ENCODE measurements around the gene TMEM182.

The TMEM182 gene

DNA sequence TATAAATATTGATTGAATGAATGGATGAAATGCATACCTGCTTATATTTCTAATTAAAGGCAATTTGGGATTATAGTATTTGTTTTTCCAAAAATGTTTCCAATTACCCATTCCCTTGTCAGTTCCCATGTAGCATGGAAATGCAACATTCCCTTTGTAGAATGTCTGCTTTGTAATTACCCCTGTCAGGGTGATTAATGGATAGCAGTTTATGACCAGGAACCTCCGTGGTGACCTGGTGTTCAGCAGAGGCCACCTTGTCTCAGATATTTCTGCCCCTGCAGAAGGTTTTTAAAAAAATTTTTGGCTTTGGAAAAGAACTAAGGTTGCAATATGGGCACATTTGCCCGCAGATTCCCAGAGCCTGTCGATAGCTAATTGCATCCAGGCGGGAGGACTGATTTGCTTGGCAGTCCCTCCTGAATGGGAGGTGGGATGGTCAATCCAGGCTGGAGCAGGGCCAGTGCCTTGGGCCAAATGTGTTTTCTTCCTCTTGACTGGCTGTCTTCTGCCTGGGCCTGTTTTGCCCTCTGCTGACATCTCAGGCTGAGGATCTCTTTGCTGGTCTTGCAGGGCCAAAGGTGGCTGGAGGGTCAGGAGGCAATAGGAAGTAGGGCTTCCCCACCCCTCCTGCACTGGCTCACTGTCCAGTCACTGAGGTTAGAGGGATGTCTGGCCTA, 82.1 kb downstream of the TMEM182 start (continued):
- no peak for TF ChIP-seq ZNF37A (tag by site-specific recombination; IDR thresholded peaks at IDR 0.05)
- TF ChIP-seq WT1 (tag by site-specific recombination; IDR thresholded peaks at IDR 0.05), result no peak
- TF ChIP-seq ZNF776 (tag by site-specific recombination; IDR thresholded peaks at IDR 0.05; ENCODE audit: borderline replicate concordance), result no peak
- no peak for TF ChIP-seq ZSCAN23 (tag by site-specific recombination; IDR thresholded peaks at IDR 0.05)
- TF ChIP-seq ZNF670 (tag by site-specific recombination; IDR thresholded peaks at IDR 0.05; ENCODE audit: low read depth), result no peak
- TF ChIP-seq TRIM28 (IDR thresholded peaks at IDR 0.05; ENCODE audit: borderline replicate concordance, low read length), result no peak
- TF ChIP-seq ZNF600 (tag by site-specific recombination; IDR thresholded peaks at IDR 0.05), result no peak
- TF ChIP-seq SCRT1 (tag by site-specific recombination; IDR thresholded peaks at IDR 0.05; ENCODE audit: borderline replicate concordance), result no peak
- no peak for TF ChIP-seq ZNF561 (tag by site-specific recombination; IDR thresholded peaks at IDR 0.05; ENCODE audit: borderline replicate concordance)

DNA sequence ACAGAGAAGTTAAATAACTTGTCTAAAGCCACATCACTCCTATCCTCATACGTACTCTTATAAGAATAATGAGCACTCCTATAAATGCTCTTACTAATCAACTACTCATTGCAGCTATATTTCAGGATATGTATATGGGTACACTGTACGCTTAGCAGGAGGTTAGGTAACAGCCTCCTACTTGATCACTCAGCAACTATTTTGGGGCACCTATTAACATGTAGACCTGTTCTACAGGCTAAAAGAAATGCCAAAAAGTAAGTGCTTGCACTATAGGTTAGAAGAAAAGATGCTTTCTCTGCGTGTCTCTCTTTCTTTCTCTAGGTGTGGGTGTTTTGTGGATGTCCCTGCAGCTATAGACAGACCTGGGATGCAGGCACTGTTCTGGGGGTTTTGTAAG, 83.1 kb downstream of the TMEM182 start:
- CTCF ChIA-PET, result no interaction called here
- Histone ChIP-seq H3K4me1 (ENCODE audit: control insufficient read depth, insufficient read depth, low read length) (0 out of 2 replicates have a peak, but pooled peaks cover 2% of the 10 kb centered on the region), H3K36me3 (ENCODE audit: control insufficient read depth in 2 of 2, insufficient read depth in 1 of 2, low read length in 2 of 2) (no peaks in the 10 kb centered on the region), H3K27ac (ENCODE audit: extremely low read depth, low read depth, low read length) (no peak overlapping the region), H3K4me3 (ENCODE audit: low read depth, low read length) (no peak overlapping the region), H3K9me3 (ENCODE audit: control insufficient read depth, insufficient read depth, low read depth, low read length) (no peaks in the 10 kb centered on the region)
- TF ChIP-seq BCL11B (tag by site-specific recombination; IDR thresholded peaks at IDR 0.05; ENCODE audit: low read depth), result no peak
- TF ChIP-seq ZNF366 (tag by site-specific recombination; conservative IDR thresholded peaks at IDR 0.05), result no peak
- TF ChIP-seq ZNF623 (tag by site-specific recombination; IDR thresholded peaks at IDR 0.05), result no peak
- TF ChIP-seq ZNF621 (tag by site-specific recombination; IDR thresholded peaks at IDR 0.05), result no peak
- TF ChIP-seq, protein P1, sequence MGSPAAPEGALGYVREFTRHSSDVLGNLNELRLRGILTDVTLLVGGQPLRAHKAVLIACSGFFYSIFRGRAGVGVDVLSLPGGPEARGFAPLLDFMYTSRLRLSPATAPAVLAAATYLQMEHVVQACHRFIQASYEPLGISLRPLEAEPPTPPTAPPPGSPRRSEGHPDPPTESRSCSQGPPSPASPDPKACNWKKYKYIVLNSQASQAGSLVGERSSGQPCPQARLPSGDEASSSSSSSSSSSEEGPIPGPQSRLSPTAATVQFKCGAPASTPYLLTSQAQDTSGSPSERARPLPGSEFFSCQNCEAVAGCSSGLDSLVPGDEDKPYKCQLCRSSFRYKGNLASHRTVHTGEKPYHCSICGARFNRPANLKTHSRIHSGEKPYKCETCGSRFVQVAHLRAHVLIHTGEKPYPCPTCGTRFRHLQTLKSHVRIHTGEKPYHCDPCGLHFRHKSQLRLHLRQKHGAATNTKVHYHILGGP (tag by site-specific recombination; IDR thresholded peaks at IDR 0.05), result no peak
- no peak for TF ChIP-seq ZNF248 (tag by site-specific recombination; IDR thresholded peaks at IDR 0.05)
- no peak for TF ChIP-seq ZNF174 (tag by site-specific recombination; IDR thresholded peaks at IDR 0.05)
- TF ChIP-seq, protein P2, sequence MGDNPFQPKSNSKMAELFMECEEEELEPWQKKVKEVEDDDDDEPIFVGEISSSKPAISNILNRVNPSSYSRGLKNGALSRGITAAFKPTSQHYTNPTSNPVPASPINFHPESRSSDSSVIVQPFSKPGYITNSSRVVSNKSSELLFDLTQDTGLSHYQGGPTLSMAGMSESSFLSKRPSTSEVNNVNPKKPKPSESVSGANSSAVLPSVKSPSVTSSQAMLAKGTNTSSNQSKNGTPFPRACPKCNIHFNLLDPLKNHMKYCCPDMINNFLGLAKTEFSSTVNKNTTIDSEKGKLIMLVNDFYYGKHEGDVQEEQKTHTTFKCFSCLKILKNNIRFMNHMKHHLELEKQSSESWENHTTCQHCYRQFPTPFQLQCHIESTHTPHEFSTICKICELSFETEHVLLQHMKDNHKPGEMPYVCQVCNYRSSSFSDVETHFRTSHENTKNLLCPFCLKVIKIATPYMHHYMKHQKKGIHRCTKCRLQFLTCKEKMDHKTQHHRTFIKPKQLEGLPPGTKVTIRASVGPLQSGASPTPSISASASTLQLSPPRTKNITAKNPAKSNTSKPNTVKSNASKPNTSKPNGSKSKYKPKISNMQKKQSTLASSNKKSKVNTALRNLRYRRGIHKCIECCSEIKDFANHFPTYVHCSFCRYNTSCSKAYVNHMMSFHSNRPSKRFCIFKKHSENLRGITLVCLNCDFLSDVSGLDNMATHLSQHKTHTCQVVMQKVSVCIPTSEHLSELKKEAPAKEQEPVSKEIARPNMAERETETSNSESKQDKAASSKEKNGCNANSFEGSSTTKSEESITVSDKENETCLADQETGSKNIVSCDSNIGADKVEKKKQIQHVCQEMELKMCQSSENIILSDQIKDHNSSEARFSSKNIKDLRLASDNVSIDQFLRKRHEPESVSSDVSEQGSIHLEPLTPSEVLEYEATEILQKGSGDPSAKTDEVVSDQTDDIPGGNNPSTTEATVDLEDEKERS (tag by site-specific recombination; IDR thresholded peaks at IDR 0.05), result no peak
- no peak for TF ChIP-seq ZNF830 (tag by site-specific recombination; IDR thresholded peaks at IDR 0.05; ENCODE audit: low read depth)
- TF ChIP-seq, protein P3, sequence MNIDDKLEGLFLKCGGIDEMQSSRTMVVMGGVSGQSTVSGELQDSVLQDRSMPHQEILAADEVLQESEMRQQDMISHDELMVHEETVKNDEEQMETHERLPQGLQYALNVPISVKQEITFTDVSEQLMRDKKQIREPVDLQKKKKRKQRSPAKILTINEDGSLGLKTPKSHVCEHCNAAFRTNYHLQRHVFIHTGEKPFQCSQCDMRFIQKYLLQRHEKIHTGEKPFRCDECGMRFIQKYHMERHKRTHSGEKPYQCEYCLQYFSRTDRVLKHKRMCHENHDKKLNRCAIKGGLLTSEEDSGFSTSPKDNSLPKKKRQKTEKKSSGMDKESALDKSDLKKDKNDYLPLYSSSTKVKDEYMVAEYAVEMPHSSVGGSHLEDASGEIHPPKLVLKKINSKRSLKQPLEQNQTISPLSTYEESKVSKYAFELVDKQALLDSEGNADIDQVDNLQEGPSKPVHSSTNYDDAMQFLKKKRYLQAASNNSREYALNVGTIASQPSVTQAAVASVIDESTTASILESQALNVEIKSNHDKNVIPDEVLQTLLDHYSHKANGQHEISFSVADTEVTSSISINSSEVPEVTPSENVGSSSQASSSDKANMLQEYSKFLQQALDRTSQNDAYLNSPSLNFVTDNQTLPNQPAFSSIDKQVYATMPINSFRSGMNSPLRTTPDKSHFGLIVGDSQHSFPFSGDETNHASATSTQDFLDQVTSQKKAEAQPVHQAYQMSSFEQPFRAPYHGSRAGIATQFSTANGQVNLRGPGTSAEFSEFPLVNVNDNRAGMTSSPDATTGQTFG (tag by site-specific recombination; IDR thresholded peaks at IDR 0.05; ENCODE audit: borderline replicate concordance), result no peak
- TF ChIP-seq ZNF10 (tag by site-specific recombination; IDR thresholded peaks at IDR 0.05), result no peak
- no peak for TF ChIP-seq ZNF274 (IDR thresholded peaks at IDR 0.05; ENCODE audit: low read length)
- TF ChIP-seq ZNF274 (tag by site-specific recombination; IDR thresholded peaks at IDR 0.05; ENCODE audit: borderline replicate concordance), result no peak
- no peak for TF ChIP-seq ZNF132 (tag by site-specific recombination; IDR thresholded peaks at IDR 0.05; ENCODE audit: borderline replicate concordance)
- no peak for TF ChIP-seq ZNF404 (tag by site-specific recombination; IDR thresholded peaks at IDR 0.05)
- TF ChIP-seq, protein P4, sequence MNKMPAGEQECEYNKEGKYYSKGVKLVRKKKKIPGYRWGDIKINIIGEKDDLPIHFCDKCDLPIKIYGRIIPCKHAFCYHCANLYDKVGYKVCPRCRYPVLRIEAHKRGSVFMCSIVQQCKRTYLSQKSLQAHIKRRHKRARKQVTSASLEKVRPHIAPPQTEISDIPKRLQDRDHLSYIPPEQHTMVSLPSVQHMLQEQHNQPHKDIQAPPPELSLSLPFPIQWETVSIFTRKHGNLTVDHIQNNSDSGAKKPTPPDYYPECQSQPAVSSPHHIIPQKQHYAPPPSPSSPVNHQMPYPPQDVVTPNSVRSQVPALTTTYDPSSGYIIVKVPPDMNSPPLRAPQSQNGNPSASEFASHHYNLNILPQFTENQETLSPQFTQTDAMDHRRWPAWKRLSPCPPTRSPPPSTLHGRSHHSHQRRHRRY (tag by site-specific recombination; IDR thresholded peaks at IDR 0.05), result no peak
- no peak for TF ChIP-seq GLIS1 (tag by site-specific recombination; IDR thresholded peaks at IDR 0.05)
- POLR2A ChIA-PET, result no interaction called here

All from HEK293 (cell line).